ENCODE data around the gene SMC1B.
"Not testable (repeated sequence)": the region's sequence is repeated elsewhere in the genome, so short reads cannot be mapped to it uniquely, and the experiment has no call there.

SMC1B gene

DNA sequence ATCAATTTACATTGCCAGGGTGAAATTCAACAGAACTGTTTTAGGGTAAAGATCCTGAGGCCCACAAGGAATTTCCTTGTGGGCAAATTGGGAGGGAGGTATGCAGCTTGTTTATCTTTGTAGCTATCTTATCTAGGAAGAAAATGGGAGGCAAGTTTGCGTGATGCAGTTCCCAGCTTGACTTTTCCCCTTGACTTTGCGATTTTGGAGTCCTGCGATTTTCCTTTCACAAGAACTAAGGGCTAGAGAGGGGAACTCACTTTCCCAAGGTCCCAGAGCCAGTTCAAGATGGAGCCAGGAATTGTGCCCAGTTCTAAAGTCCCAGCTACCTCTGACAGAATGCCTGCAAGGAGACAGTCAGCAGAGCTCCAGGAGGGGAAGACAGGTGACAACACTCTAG, 30.8 kb upstream of the SMC1B start:
- in situ Hi-C loops (cut with HindIII; ENCODE audit: low sequenced_read_pairs) = no loop called here
- no peak overlapping the region for H3K4me3 ChIP-seq (ENCODE audit: low read depth, low read length)
- TF ChIP-seq, protein P1, sequence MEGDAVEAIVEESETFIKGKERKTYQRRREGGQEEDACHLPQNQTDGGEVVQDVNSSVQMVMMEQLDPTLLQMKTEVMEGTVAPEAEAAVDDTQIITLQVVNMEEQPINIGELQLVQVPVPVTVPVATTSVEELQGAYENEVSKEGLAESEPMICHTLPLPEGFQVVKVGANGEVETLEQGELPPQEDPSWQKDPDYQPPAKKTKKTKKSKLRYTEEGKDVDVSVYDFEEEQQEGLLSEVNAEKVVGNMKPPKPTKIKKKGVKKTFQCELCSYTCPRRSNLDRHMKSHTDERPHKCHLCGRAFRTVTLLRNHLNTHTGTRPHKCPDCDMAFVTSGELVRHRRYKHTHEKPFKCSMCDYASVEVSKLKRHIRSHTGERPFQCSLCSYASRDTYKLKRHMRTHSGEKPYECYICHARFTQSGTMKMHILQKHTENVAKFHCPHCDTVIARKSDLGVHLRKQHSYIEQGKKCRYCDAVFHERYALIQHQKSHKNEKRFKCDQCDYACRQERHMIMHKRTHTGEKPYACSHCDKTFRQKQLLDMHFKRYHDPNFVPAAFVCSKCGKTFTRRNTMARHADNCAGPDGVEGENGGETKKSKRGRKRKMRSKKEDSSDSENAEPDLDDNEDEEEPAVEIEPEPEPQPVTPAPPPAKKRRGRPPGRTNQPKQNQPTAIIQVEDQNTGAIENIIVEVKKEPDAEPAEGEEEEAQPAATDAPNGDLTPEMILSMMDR (IDR thresholded peaks at IDR 0.05; ENCODE audit: low read depth, low read length, missing control alignments) = no peak
- no peak for DNase-seq (ENCODE audit: low read depth)

DNA sequence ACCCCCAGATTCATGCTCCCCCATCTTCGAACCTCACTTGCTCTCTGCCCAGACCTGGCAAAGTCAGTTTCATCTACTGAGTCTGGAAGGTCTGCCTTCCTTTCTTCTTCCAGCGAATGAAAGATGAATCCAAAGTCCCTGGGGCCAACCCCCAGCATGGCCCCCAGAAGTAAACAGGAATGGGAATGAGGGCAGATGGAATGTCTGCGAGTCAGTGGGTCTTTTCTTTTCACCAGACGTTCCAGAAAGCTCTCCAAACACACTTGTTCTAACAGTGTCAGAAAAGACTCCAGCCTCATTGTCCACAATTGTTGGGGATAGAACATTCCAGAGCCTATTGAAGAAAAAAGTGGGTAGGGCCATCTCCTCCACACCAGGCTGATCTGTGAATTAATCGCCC, 28.7 kb upstream of the SMC1B start:
- TF ChIP-seq, protein P1 (IDR thresholded peaks at IDR 0.05; ENCODE audit: low read depth, low read length, missing control alignments) = no peak
- H3K4me3 ChIP-seq (ENCODE audit: low read depth, low read length) = no peak overlapping the region
- in situ Hi-C loops (cut with HindIII; ENCODE audit: low sequenced_read_pairs) = no loop called here
- DNase-seq (ENCODE audit: low read depth) = no peak

DNA sequence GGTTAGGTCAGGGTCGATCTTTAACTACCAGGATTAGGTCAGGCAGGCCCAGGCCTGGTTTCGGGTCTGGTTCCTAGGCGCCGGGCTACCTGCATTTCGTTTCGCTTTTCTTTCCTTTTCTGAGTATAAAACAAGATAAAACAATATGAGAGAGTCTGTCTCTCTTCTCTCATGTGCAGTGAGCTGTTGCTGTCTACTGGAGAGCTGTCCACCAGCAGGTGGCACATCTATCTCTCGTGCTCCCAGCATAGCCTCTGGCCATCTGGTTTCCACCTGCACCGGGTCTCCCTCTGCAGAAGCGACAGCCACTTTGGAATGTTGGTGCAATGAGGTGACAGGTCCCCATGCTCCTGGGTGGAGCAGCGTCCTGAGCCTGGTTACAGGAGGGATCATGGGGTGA, 27.7 kb upstream of the SMC1B start:
- peak; percentile 34 for DNase-seq (ENCODE audit: low read depth)
- TF ChIP-seq, protein P1 (IDR thresholded peaks at IDR 0.05; ENCODE audit: low read depth, low read length, missing control alignments) = peak; percentile 83
- in situ Hi-C loops (cut with HindIII; ENCODE audit: low sequenced_read_pairs) = no loop called here
- no peak overlapping the region for H3K4me3 ChIP-seq (ENCODE audit: low read depth, low read length)

DNA sequence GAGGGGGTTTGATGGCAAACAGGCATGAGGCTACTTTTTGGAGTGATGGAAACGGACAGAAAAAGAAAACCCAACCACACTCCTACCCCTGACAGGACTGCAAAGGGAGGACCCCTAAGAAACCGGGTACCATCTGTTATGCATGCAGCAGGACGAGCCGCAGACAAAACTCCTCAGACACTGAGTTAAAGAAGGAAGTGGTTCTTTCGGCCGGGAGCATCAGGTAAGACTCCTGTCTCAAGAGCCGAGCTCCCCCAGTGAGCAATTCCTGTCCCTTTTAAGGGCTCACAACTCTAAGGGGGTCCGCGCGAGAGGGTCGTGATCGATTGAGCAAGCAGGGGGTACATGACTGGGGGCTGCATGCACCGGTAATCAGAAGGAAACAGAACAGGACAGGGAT, 27.3 kb upstream of the SMC1B start:
- H3K4me3 ChIP-seq (ENCODE audit: low read depth, low read length); DNase-seq (ENCODE audit: low read depth); in situ Hi-C loops (cut with HindIII; ENCODE audit: low sequenced_read_pairs): not testable (repeated sequence)

DNA sequence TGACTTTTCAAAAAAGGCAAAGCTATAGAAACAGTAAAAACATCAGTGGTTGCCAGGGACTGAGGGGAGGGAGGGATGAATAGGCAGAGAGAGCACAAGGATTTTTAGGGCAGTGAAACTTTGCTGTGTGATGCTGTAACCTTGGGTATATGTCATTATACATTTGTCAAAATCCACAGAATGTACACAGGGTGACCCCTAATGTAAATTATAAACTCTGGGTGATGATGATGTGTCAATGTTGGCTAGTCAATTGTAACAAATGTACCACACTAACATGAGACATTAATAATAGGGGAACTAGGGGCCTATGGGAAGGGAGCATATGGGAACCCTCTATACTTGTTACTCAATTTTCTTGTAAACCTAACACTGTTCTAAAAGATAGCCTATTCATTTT, 24.9 kb upstream of the SMC1B start:
- no peak for DNase-seq (ENCODE audit: low read depth)
- TF ChIP-seq, protein P1 (IDR thresholded peaks at IDR 0.05; ENCODE audit: low read depth, low read length, missing control alignments) = no peak
- no peak overlapping the region for H3K4me3 ChIP-seq (ENCODE audit: low read depth, low read length)
- in situ Hi-C loops (cut with HindIII; ENCODE audit: low sequenced_read_pairs) = loop anchor here (5.0 kb wide), 1 partner anchor 89 kb away; no protein-coding TSS in a partner anchor

DNA sequence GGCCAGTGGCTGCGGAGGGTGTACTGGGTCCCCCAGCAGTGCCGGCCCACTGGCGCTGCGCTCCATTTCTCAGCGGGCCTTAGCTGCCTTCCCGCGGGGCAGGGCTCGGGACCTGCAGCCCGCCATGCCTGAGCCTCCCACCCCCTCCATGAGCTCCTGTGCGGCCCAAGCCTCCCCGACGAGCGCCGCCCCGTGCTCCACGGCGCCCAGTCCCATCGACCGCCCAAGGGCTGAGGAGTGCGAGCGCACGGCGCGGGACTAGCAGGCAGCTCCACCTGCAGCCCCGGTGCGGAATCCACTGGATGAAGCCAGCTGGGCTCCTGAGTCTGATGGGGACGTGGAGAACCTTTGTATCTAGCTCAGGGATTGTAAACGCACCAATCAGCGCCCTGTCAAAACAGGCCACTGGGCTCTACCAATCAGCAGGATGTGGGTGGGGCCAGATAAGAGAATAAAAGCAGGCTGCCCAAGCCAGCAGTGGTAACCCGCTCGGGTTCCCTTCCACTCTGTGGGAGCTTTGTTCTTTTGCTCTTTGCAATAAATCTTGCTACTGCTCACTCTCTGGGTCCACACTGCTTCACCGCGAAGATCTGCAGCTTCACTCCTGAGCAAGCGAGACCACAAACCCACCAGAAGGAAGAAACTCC, 23.6 kb upstream of the SMC1B start:
- in situ Hi-C loops (cut with HindIII; ENCODE audit: low sequenced_read_pairs) = loop anchor here (5.0 kb wide), 1 partner anchor 90 kb away; no protein-coding TSS in a partner anchor
- not testable (repeated sequence) for DNase-seq (ENCODE audit: low read depth); H3K4me3 ChIP-seq (ENCODE audit: low read depth, low read length)

DNA sequence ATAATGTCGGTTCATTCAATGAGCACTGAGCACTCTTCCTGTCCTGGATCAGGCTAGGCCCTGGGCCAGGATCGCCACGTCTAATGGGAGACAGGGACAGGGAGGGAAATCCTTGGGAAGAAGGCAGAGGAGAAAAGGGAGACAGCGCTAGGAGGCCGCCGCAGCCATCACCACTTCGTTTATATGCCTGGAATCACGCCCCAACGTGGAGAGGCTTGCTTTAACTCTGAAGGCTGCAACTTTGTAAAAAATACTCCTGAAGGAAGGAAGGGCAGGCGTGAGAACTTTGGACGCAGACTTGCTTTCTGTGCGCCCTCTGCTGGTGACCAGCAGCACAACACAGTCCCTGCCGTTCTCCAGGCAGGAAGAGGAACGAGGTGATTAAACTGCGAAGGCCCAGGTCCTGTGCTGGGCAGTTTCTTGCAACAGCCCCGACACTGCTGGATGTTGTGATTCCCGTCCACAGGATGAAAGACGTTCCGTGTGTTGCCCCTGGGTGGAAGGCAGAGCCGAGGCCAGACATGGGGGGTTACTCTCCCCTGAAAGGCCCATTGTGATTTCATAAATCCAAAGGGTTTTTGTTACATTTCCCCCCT, 22.2 kb upstream of the SMC1B start:
- in situ Hi-C loops (cut with HindIII; ENCODE audit: low sequenced_read_pairs) = loop anchor here (5.0 kb wide), 1 partner anchor 92 kb away; no protein-coding TSS in a partner anchor
- DNase-seq (ENCODE audit: low read depth) = peak; percentile 88
- TF ChIP-seq, protein P1 (IDR thresholded peaks at IDR 0.05; ENCODE audit: low read depth, low read length, missing control alignments) = peak; percentile 92
- H3K4me3 ChIP-seq (ENCODE audit: low read depth, low read length) = no peak overlapping the region

Measured in astrocyte of the cerebellum (primary cell).